IMR-90 (cell line): Measurements from ENCODE around the gene CD209. TPM values are rescaled to one million over a fixed set of nuclear protein-coding genes. Genes with fewer than 3 reads are reported as not detected.

ENCODE experiments used
- ATAC-seq: fragments of 200-7000 bp; cut with Tn5 transposase; 2 replicates; pipeline ENCODE4 v1.9.1; 2020; ENCODE audit warnings: low read depth, mild to moderate bottlenecking, moderate library complexity
- BruUV-seq: library from RNA; stranded (reverse); fragments of 400-500 nt; replicated peaks from 2 replicates; lab custom pipeline; 2021; lab: Mats Ljungman, UMichigan
- CTCF ChIA-PET: fragments of 300-600 bp; formaldehyde crosslinking; extraction: SDS; loops from one replicate; lab custom pipeline; 2021; ENCODE audit warnings: antibody characterized with exemption; lab: Yijun Ruan, JAX
- POLR2A ChIA-PET: fragments of 300-600 bp; sonication (Branson Sonifier 250); formaldehyde crosslinking; loops from one replicate; lab custom pipeline; 2022; ENCODE audit warnings: antibody characterized with exemption; ENCODE audit not compliant: unreplicated experiment; lab: Charles Lee
- DNase-seq: peaks from one replicate; pipeline ENCODE4 v3.0.0; 2013
- H2AFZ ChIP-seq: replicated peaks from 2 replicates; pipeline ENCODE3; 2013; ENCODE audit warnings: low read length, mild to moderate bottlenecking; ENCODE audit not compliant: poor library complexity
- H2AK5ac ChIP-seq: 2 replicates; pipeline ENCODE4 v1.6.1; 2013; ENCODE audit warnings: low read depth, low read length, inconsistent platforms
- H2AK9ac ChIP-seq: replicated peaks from 2 replicates; pipeline ENCODE3; 2013; ENCODE audit warnings: mild to moderate bottlenecking, low read depth, low read length, moderate library complexity; ENCODE audit not compliant: poor library complexity
- H2BK120ac ChIP-seq: 2 replicates; pipeline ENCODE4 v1.6.1; 2013; ENCODE audit warnings: low read depth, low read length, inconsistent platforms
- H2BK15ac ChIP-seq: 3 replicates; pipeline ENCODE4 v1.6.1; 2013; ENCODE audit warnings: low read depth, low read length, inconsistent platforms
- H2BK20ac ChIP-seq: 2 replicates; pipeline ENCODE4 v1.6.1; 2013; ENCODE audit warnings: low read depth, mild to moderate bottlenecking, inconsistent platforms, low read length, moderate library complexity
- H2BK5ac ChIP-seq: 2 replicates; pipeline ENCODE4 v1.6.1; 2013; ENCODE audit warnings: mild to moderate bottlenecking, low read depth, low read length, inconsistent platforms; ENCODE audit not compliant: poor library complexity, severe bottlenecking
- H3K14ac ChIP-seq: replicated peaks from 2 replicates; pipeline ENCODE4 v1.6.1; 2013; ENCODE audit warnings: low read depth, low read length, inconsistent platforms
- H3K18ac ChIP-seq: 2 replicates; pipeline ENCODE4 v1.6.1; 2013; ENCODE audit warnings: low read depth, low read length, control low read depth
- H3K23ac ChIP-seq: 2 replicates; pipeline ENCODE4 v1.6.1; 2013; ENCODE audit warnings: low read depth, low read length, inconsistent platforms
- H3K27ac ChIP-seq: 2 replicates; pipeline ENCODE4 v1.5.1; 2013; ENCODE audit warnings: mild to moderate bottlenecking, control low read depth, low read length; ENCODE audit not compliant: insufficient read depth
- H3K27me3 ChIP-seq: 2 replicates; pipeline ENCODE4 v1.6.1; 2013; ENCODE audit warnings: low read length; ENCODE audit not compliant: control insufficient read depth, insufficient read depth
- H3K36me3 ChIP-seq: 2 replicates; pipeline ENCODE4 v1.6.1; 2013; ENCODE audit warnings: low read length, mixed read lengths; ENCODE audit not compliant: control insufficient read depth, insufficient read depth
- H3K4ac ChIP-seq: 2 replicates; pipeline ENCODE4 v1.6.1; 2013; ENCODE audit warnings: low read depth, low read length, inconsistent platforms
- H3K4me1 ChIP-seq: 2 replicates; pipeline ENCODE4 v1.6.1; 2013; ENCODE audit warnings: low read length, mixed read lengths; ENCODE audit not compliant: control insufficient read depth, insufficient read depth
- H3K4me2 ChIP-seq: 2 replicates; pipeline ENCODE4 v1.6.1; 2013; ENCODE audit warnings: low read depth, mild to moderate bottlenecking, control low read depth, low read length, moderate library complexity
- H3K4me3 ChIP-seq: 2 replicates; pipeline ENCODE4 v1.5.1; 2013; ENCODE audit warnings: low read depth, mild to moderate bottlenecking, control low read depth, low read length, moderate library complexity; ENCODE audit not compliant: insufficient read depth
- H3K56ac ChIP-seq: 2 replicates; pipeline ENCODE4 v1.6.1; 2013; ENCODE audit warnings: low read length, inconsistent platforms; ENCODE audit not compliant: insufficient read depth; ENCODE audit errors: extremely low read depth
- H3K79me1 ChIP-seq, 2 experiments: 2 replicates each; pipeline ENCODE4 v1.6.1; 2013; ENCODE audit warnings: low read length in 2 of 2, inconsistent platforms in 1 of 2, low read depth in 1 of 2
- H3K9ac ChIP-seq: 2 replicates; pipeline ENCODE4 v1.6.1; 2013; ENCODE audit warnings: low read depth, low read length, control low read depth
- H3K9me1 ChIP-seq: 2 replicates; pipeline ENCODE4 v1.6.1; 2013; ENCODE audit warnings: low read length, inconsistent platforms; ENCODE audit not compliant: insufficient read depth
- H3K9me3 ChIP-seq: 2 replicates; pipeline ENCODE4 v1.6.1; 2013; ENCODE audit warnings: low read length; ENCODE audit not compliant: control insufficient read depth, insufficient read depth
- H4K20me1 ChIP-seq: 2 replicates; pipeline ENCODE4 v1.6.1; 2013; ENCODE audit warnings: low read length, inconsistent platforms; ENCODE audit not compliant: insufficient read depth
- H4K5ac ChIP-seq: 2 replicates; pipeline ENCODE4 v1.6.1; 2013; ENCODE audit warnings: mild to moderate bottlenecking, low read depth, low read length, control low read depth
- H4K8ac ChIP-seq, 2 experiments: 2 replicates each; pipeline ENCODE4 v1.6.1; 2013; ENCODE audit warnings: low read depth in 2 of 2, low read length in 2 of 2, control low read depth in 1 of 2, inconsistent platforms in 1 of 2
- H4K91ac ChIP-seq: 2 replicates; pipeline ENCODE4 v1.6.1; 2013; ENCODE audit warnings: low read depth, low read length, inconsistent platforms; ENCODE audit not compliant: insufficient read depth
- BHLHE40 ChIP-seq: fragments of 150-350 bp; IDR thresholded peaks from 2 replicates; pipeline ENCODE4 v1.6.1; 2016; ENCODE audit warnings: mild to moderate bottlenecking, low read depth, low read length
- CEBPB ChIP-seq: IDR thresholded peaks from 2 replicates; pipeline ENCODE4 v1.6.1; 2012; ENCODE audit warnings: low read depth, low read length, improper control_type of control experiment
- CHD1 ChIP-seq: IDR thresholded peaks from 2 replicates; pipeline ENCODE4 v1.6.1; 2012; ENCODE audit warnings: low read depth, low read length, improper control_type of control experiment
- FOS ChIP-seq: fragments of 150-350 bp; IDR thresholded peaks from 2 replicates; pipeline ENCODE4 v1.6.1; 2016; ENCODE audit warnings: low read depth, low read length
- MAFK ChIP-seq: IDR thresholded peaks from 2 replicates; pipeline ENCODE4 v1.6.1; 2012; ENCODE audit warnings: low read depth, low read length, improper control_type of control experiment
- MAZ ChIP-seq: IDR thresholded peaks from 2 replicates; pipeline ENCODE4 v1.6.1; 2012; ENCODE audit warnings: low read depth, mild to moderate bottlenecking, low read length, improper control_type of control experiment, moderate library complexity, borderline replicate concordance
- MXI1 ChIP-seq: IDR thresholded peaks from 2 replicates; pipeline ENCODE4 v1.6.1; 2012; ENCODE audit warnings: low read depth, mild to moderate bottlenecking, low read length, moderate library complexity, borderline replicate concordance
- NFE2L2 ChIP-seq: fragments of 150-350 bp; IDR thresholded peaks from 2 replicates; pipeline ENCODE4 v1.6.1; 2016; ENCODE audit warnings: low read depth, mild to moderate bottlenecking, low read length
- POLR2A ChIP-seq: IDR thresholded peaks from 2 replicates; pipeline ENCODE4 v1.6.1; 2012; ENCODE audit warnings: mild to moderate bottlenecking, low read depth, low read length
- RAD21 ChIP-seq: IDR thresholded peaks from 2 replicates; pipeline ENCODE4 v1.6.1; 2012; ENCODE audit warnings: low read length, improper control_type of control experiment
- RCOR1 ChIP-seq: IDR thresholded peaks from 2 replicates; pipeline ENCODE4 v1.6.1; 2012; ENCODE audit warnings: mild to moderate bottlenecking, low read length, improper control_type of control experiment; ENCODE audit not compliant: insufficient replicate concordance
- RFX5 ChIP-seq: IDR thresholded peaks from 2 replicates; pipeline ENCODE4 v1.8.0; 2012; ENCODE audit warnings: low read depth, mild to moderate bottlenecking, low read length, moderate library complexity
- SMC3 ChIP-seq: fragments of 150-350 bp; IDR thresholded peaks from 2 replicates; pipeline ENCODE4 v1.6.1; 2016; ENCODE audit warnings: low read depth, mild to moderate bottlenecking, antibody characterized with exemption, low read length, moderate library complexity
- WGBS, 2 experiments: methylation state at CpG; one replicate each; pipeline versions ENCODE4 v1.1.5 to v1.1.7; 2013; ENCODE audit warnings: missing lambda C conversion rate in 2 of 2; ENCODE audit not compliant: insufficient read length in 1 of 2; ENCODE audit errors: extremely low coverage in 2 of 2; 5-methylcytosine and 5-hydroxymethylcytosine counted together
- dilution Hi-C: fragments of 300-500 bp; cut with HindIII; formaldehyde crosslinking; loops from one replicate; pipeline ENCODE4 v1.14.3; 2018; ENCODE audit warnings: low sequenced_read_pairs; ENCODE audit not compliant: unreplicated experiment
- in situ Hi-C: fragments of 300-500 bp; cut with MboI; formaldehyde crosslinking; loops from 3 replicates; pipeline ENCODE4 v1.14.3; 2019; ENCODE audit warnings: low sequenced_read_pairs, inconsistent platforms, mixed read lengths
- intact Hi-C: fragments of 100-400 bp; cut with micrococcal nuclease; formaldehyde crosslinking; loops from 2 replicates; pipeline ENCODE4 v1.10.0; 2022
- polyA plus RNA-seq, 3 experiments: library from polyadenylated mRNA; depleted of rRNA; stranded (reverse); fragments of >200 nt; gene quantifications; 2 replicates each; pipeline ENCODE4 v1.2.3, GENCODE V29; 2012; ENCODE audit warnings: low replicate concordance in 1 of 3
- total RNA-seq: library from RNA; depleted of rRNA; stranded (reverse); fragments of >200 nt; gene quantifications from 2 replicates; pipeline ENCODE4 v1.2.3, GENCODE V29; 2012
- TF ChIP-seq, protein P1 (sequence below): fragments of 150-350 bp; IDR thresholded peaks from 2 replicates; pipeline ENCODE4 v1.6.1; 2017; ENCODE audit warnings: mild to moderate bottlenecking, antibody characterized with exemption, low read length, low read depth
- TF ChIP-seq, protein P2 (sequence below): fragments of 150-350 bp; IDR thresholded peaks from 2 replicates; pipeline ENCODE4 v1.6.1; 2016; ENCODE audit warnings: low read depth, mild to moderate bottlenecking, low read length, moderate library complexity, borderline replicate concordance
- TF ChIP-seq, protein P3 (sequence below): conservative IDR thresholded peaks from 2 replicates; pipeline ENCODE4 v1.5.1; 2012; ENCODE audit warnings: mild to moderate bottlenecking, low read depth, low read length, improper control_type of control experiment

The CD209 gene
- total and polyA plus RNA-seq, 2 of the 4 experiments (the other 2 are of a cell fraction), result not detected

DNA sequence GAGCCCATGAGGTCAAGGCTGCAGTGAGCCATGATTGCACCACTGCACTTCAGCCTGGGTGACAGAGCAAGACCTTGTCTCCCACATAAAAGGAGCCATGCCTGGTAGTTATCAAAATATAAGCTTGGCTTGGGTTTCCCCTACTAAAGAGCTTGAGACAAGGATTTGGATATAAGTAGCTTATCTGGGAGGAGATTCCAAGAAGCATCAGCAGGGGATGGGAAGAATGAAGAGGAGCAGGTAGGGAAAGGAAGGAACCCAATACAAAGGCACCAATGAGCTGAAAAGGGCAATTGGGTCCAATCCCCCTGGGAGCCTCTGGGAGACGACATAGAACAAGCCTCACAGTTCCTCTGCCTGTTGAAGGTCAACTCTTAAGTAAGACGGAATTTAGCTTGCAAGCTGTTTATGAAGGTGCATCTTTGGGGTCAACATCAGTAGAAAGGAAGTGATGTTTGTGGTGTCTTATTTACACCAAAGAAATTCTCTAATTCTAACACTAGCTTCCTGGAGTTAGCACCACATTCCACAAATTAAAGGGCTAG is 8.1 kb downstream of the CD209 start:
- no peak overlapping the region for H2BK5ac ChIP-seq
- H2BK15ac ChIP-seq, result no peak overlapping the region
- no peak overlapping the region for H3K18ac ChIP-seq
- WGBS, 2 experiments, result no CpG with 5 or more reads among the region's 2 CpGs
- H3K9ac ChIP-seq, result no peak overlapping the region
- ATAC-seq (no peak), DNase-seq (no peak)
- no peaks in the 10 kb centered on the region for H3K4me1 ChIP-seq
- H3K4ac ChIP-seq, result no peak overlapping the region
- H3K27me3 ChIP-seq, result peaks cover 15% of the 10 kb centered on the region
- dilution Hi-C loops, result no loop called here
- no TSS peak for BruUV-seq
- no peak overlapping the region for H3K14ac ChIP-seq
- CTCF ChIA-PET, result interaction anchor here (0.7 kb wide), 1 partner anchor 60 kb away, joined by 3 read pairs; no protein-coding TSS in a partner anchor
- no peak overlapping the region for H3K27ac ChIP-seq
- H3K79me1 ChIP-seq, result no peaks in the 10 kb centered on the region
- no peak overlapping the region for H4K8ac ChIP-seq
- no peak overlapping the region for H3K56ac ChIP-seq
- no peak overlapping the region for H2BK20ac ChIP-seq
- H3K23ac ChIP-seq, result no peak overlapping the region
- H3K4me2 ChIP-seq, result no peak overlapping the region
- no peak overlapping the region for H4K5ac ChIP-seq
- H2AK5ac ChIP-seq, result no peak overlapping the region
- H2AK9ac ChIP-seq, result no peak overlapping the region
- no peak overlapping the region for H4K91ac ChIP-seq
- H2AFZ ChIP-seq, result no peak overlapping the region
- no peaks in the 10 kb centered on the region for H4K20me1 ChIP-seq
- intact Hi-C loops, result no loop called here
- H2BK120ac ChIP-seq, result no peak overlapping the region
- no peak overlapping the region for H3K4me3 ChIP-seq
- H3K9me1 ChIP-seq, result no peaks in the 10 kb centered on the region
- H3K9me3 ChIP-seq, result no peaks in the 10 kb centered on the region
- TF ChIP-seq CHD1 (no peak), POLR2A (no peak), SMC3 (no peak), RFX5 (no peak), MXI1 (no peak), FOS (no peak), RCOR1 (no peak), MAFK (no peak), RAD21 (no peak), MAZ (no peak), CEBPB (no peak), NFE2L2 (no peak), BHLHE40 (no peak)
- TF ChIP-seq, protein P1, sequence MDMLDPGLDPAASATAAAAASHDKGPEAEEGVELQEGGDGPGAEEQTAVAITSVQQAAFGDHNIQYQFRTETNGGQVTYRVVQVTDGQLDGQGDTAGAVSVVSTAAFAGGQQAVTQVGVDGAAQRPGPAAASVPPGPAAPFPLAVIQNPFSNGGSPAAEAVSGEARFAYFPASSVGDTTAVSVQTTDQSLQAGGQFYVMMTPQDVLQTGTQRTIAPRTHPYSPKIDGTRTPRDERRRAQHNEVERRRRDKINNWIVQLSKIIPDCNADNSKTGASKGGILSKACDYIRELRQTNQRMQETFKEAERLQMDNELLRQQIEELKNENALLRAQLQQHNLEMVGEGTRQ, result no peak
- TF ChIP-seq, protein P2, sequence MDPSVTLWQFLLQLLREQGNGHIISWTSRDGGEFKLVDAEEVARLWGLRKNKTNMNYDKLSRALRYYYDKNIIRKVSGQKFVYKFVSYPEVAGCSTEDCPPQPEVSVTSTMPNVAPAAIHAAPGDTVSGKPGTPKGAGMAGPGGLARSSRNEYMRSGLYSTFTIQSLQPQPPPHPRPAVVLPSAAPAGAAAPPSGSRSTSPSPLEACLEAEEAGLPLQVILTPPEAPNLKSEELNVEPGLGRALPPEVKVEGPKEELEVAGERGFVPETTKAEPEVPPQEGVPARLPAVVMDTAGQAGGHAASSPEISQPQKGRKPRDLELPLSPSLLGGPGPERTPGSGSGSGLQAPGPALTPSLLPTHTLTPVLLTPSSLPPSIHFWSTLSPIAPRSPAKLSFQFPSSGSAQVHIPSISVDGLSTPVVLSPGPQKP, result no peak
- TF ChIP-seq, protein P3, sequence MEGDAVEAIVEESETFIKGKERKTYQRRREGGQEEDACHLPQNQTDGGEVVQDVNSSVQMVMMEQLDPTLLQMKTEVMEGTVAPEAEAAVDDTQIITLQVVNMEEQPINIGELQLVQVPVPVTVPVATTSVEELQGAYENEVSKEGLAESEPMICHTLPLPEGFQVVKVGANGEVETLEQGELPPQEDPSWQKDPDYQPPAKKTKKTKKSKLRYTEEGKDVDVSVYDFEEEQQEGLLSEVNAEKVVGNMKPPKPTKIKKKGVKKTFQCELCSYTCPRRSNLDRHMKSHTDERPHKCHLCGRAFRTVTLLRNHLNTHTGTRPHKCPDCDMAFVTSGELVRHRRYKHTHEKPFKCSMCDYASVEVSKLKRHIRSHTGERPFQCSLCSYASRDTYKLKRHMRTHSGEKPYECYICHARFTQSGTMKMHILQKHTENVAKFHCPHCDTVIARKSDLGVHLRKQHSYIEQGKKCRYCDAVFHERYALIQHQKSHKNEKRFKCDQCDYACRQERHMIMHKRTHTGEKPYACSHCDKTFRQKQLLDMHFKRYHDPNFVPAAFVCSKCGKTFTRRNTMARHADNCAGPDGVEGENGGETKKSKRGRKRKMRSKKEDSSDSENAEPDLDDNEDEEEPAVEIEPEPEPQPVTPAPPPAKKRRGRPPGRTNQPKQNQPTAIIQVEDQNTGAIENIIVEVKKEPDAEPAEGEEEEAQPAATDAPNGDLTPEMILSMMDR, result no peak
- POLR2A ChIA-PET, result no interaction called here
- no peaks in the 10 kb centered on the region for H3K36me3 ChIP-seq
- in situ Hi-C loops, result no loop called here
